Measurements from ENCODE around the gene WLS.

WLS gene

DNA sequence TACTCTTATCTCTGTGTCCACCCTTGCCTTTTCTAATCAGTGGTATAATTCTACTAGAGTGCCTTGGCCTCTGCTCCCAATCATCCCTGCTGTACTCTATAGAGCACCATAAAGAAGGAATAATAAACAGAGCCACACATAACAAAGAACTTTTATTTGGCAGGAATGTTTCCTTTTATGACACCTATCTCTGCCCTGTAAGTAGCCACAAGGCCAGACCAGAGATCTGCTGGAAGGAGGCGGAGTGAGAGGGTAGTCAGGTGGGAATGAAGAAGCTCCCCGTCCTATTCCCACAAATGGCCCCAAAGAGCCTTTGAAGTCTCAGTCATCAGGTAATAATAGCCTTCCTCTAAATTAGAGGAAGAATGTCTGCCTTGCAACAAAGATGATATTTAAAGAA lies 32.7 kb downstream of the WLS start:
- H3K4me3 ChIP-seq (ENCODE audit: low read depth, low read length): no peak overlapping the region
- TF ChIP-seq CTCF (IDR thresholded peaks at IDR 0.05; ENCODE audit: low read depth, low read length): no peak

DNA sequence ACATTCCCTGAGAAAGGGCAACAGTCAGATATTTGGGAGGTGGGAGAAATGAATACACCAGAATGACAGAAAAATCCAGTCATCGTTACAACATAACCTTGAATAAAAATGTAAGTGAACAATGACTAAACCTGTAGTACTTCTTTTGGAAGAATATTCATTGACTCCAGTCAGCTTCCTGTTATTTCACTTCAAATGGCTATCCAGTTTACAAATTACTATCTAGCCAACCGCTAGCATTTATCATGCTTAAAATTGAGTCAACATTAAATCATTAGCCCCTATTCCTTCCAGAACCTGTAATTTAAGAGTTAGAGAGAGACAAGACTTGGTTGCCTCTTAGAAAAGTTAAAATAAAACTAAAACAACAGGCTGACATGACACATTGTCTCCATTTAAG lies 33.6 kb downstream of the WLS start:
- no peak for TF ChIP-seq CTCF (IDR thresholded peaks at IDR 0.05; ENCODE audit: low read depth, low read length)
- no peak overlapping the region for H3K4me3 ChIP-seq (ENCODE audit: low read depth, low read length)

- no peak overlapping the region for H3K4me3 ChIP-seq (ENCODE audit: low read depth, low read length)
- no peak for TF ChIP-seq CTCF (IDR thresholded peaks at IDR 0.05; ENCODE audit: low read depth, low read length)
These were observed 34.4 kb downstream of the WLS start for GRCh38 chr1:68197891-68198290.

GRCh38 chr1:68197461-68197860 lies 34.9 kb downstream of the WLS start:
- H3K4me3 ChIP-seq (ENCODE audit: low read depth, low read length): no peak overlapping the region
- TF ChIP-seq CTCF (IDR thresholded peaks at IDR 0.05; ENCODE audit: low read depth, low read length): no peak

GRCh38 chr1:68196676-68197075 lies 35.6 kb downstream of the WLS start:
- no peak for TF ChIP-seq CTCF (IDR thresholded peaks at IDR 0.05; ENCODE audit: low read depth, low read length)
- no peak overlapping the region for H3K4me3 ChIP-seq (ENCODE audit: low read depth, low read length)

DNA sequence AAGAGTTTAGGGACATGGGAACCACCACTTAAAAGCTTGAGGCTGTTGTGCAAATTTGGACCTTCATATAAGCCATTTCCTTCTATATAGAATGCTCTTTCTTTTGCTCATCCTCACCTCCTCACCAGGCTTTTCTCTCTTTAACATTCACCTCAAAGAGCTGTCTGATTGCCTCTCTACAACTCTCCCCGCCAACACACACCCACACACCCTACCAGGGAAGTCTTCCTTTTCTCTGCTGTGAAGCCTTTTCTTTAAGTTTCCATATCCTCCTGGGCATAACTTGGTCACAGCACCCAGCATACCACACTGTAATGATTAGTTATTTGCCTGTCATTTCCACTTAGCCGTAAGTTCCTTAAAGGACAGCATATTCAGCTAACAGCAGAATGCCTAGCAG lies 40.6 kb downstream of the WLS start:
- no peak for TF ChIP-seq CTCF (IDR thresholded peaks at IDR 0.05; ENCODE audit: low read depth, low read length)
- H3K4me3 ChIP-seq (ENCODE audit: low read depth, low read length): no peak overlapping the region

DNA sequence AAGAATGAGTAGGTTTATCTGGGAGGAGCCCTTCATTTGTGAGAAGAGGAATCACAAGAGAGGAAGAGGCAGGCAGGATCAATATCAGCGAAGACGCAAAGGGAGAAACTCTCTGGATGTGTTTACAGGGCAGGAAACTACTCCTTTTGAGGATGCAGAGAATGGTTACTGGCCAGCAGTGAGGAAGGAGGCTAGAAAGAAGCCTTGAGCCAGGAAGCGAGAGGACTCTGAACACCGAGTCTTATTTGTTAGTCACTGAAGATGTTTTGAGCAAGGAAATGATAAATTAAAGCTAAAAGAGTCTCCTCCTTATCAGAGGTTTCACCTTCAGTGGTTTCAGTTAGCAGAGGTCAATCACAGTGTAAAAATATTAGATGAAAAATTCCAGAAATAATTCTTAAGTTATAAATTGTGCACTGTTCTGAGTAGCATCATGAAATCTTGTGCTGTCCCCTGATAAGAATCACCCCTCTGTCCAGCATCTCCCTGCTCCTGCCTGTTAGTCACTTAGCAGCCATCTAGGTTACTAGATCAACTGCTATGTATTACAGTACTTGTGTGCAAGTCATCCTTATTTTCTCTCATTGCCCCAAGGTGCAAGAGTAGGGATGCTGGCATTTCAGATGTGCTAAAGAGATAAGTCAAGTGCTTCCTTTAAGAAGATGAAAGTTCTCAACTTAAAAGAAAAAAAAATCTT lies 43.5 kb downstream of the WLS start:
- peak overlapping the region; percentile 37 for H3K4me3 ChIP-seq (ENCODE audit: low read depth, low read length)
- no peak for TF ChIP-seq CTCF (IDR thresholded peaks at IDR 0.05; ENCODE audit: low read depth, low read length)

All from WI38 (cell line).